GM19238 (cell line): Measurements from ENCODE around the gene COL13A1.

Experiments
- DNase-seq: peaks from one replicate; pipeline ENCODE4 v3.0.0; 2011; ENCODE audit warnings: low spot score; ENCODE audit not compliant: insufficient read length

COL13A1 gene

DNA sequence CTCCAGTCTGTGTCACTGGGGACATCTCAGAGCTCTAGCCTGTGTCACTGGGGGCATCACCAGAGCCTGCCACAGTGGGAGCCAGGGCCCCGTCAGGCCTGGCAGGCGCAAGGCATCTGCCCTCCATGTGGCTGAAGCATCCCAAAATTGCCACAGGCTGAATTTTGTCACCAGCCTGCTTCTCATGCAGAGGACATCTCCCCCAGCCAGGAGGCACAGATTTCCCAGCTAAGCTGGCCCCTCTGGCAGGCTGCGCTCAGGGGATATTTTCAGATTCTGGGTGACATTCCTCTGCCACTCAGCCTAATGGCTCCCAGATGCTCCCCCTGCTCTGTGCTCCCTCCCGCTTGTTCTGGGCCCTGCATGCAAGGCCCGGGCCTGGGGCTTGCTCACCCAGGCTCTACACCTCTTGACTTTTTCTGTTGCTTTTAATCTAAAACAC lies 64.6 kb downstream of the COL13A1 start:
- DNase-seq, result no peak

DNA sequence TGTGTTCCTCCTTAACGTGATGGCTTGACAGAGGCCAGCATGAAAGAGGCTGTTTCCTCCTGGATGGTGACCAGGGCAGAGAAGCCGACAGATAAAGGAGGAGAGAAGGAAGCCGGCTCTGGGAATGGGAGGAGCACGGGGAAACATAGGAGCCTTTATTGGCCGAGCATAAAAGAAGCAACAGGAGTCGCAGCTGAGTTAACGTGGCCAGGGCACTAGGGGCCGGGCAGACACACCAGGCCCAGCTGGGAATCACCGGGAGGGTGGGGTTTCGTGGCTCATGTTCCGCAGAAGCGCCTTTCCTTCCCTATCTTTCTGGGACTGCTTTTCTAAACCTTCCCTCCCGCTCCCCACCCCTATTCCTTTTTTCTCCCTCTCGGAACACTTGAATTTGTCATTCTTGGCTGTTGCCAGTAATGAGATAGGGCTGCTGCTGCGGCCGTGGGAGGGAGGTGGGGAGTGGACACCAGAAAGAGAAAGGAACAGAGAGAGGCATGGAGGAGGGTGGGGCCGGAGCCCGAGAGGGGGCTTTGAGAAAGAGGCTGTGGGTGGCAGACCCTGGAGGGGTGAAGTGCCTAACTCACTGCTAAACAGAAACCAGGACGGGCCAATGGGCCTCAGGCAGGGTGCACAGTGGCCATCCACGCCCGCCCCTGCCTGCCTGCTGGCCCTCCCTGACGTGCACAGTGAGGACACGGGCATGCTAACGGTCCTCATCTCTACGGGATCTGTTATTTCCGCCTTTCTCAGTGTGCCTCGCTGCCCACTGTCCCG lies 65.2 kb downstream of the COL13A1 start:
- DNase-seq, result no peak

DNA sequence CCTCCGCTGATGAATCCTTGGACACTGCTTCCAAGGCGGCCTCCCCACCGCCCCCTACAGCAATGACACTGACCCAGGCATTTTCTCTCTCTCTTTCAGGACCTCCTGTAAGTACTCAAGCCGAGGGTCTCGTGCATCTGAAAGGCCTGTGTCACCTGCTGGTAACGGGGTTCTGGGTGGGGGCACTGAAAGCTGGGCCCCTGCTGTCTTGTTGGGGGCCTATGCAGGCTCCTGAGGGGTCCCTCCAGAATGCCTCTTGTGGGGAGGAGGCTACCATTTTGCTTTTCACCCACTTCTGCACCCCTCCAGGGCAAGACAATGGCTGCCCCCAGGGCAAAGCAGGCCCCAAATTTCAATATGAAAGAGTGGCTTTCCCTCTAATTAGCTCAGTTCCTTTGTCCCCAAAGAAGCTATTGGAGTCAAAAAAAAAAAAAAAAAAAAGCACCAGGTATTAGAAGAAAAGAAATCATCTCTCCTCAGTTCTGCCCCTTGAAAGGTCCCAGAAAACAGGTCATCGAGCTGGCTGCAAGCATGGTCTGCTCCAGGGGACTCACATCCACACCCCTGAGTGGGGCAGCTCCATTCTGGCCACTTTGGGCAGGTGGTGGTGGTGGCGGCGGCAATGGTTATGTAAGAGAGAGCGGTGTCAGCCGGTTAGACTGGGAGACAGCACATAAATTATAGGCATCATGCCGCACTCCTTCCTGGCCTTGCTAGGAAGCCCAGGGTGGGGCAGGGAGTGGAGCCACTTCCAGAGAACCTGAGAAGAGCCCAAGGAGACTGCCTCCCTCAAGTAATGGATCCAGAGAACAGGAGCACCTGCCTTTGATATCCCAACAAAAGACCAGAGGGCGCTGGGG lies 66.2 kb downstream of the COL13A1 start:
- no peak for DNase-seq

DNA sequence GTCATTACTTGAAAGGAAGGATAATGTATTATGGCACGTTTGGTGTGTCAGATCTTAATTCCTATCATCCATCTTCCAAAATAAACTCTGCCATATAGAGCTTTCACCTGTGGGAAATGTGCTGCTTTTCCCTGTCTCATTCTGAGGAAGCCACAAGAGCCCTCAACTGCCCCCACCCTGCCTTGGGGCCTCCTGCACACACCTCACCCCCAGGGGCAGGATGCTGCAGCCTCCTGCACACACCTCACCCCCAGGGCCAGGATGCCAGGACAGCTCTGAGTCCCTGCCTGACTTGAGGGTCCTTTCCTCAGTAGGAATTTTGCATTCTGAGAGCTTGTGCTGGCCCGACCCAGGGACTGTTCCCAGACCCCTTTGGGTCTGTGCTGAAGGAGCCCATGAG lies 67.1 kb downstream of the COL13A1 start:
- DNase-seq, result no peak

DNA sequence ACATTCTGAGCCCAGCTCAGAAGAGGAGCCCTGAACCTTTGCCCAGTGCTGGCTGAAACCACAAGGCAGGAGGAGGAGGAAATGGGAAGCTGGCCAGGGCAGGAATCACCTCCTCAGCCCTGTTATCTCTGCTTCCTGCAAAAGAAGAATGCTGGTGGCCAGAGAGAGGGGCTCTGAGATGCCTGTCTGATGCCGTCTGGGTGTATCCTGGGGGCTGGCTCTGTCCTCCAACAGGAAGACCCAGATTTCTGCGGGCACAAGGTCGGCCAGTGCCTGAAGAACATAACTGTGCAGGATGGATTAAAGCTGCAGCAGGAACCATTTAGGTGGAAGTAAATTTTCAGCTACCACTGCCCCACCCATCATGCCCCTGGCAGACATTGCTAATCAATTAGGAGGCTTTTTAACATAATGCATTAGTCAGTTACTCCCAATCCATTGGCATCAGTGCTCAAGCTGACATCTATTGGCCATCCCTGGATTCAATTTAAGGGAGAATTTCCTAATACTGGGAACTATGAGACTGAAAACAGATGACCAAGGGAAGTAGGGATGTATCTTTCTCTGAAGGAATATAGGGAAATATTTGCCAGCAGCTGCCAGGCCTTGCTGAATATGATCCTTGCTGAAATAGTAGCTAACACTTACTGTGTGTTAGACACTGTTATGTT lies 67.7 kb downstream of the COL13A1 start:
- no peak for DNase-seq

DNA sequence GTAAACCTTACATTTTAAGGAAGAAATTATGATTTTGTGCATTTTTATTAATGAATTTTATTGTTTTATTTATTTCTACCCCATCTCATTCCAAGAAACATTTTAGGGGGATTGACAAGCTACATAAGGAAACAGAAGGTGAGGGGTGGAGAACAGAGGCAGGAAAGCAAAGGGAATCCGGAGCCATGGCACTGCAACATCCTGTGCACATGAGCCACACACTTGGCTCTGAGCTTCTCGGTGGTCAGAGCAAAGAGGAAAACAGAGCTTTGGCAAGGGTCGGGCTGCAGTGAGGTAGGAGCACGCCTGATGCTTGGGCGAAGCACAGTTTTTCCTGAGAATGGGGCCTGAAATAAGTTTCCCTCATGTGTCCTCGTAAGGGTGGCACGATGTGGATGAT lies 68.9 kb downstream of the COL13A1 start:
- no peak for DNase-seq

DNA sequence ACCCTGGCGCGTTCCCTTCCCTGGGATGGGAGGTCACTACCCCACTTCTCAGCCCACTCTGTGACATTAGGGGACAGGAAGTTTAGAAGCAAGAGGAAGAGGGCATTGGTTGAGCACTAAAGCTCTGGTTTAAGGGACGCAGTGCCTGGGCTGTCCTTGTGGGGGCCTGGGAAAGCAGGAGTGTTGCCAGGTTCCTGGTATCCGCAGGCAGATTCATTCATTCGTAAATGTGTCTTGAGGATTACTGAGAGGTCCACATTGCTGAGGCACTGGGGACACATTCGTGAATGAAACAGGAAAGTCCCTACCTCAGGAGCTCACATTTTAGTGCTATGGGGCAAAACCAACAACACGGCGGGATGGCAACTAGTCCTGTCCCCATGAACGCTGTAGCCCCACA lies 69.4 kb downstream of the COL13A1 start:
- no peak for DNase-seq

DNA sequence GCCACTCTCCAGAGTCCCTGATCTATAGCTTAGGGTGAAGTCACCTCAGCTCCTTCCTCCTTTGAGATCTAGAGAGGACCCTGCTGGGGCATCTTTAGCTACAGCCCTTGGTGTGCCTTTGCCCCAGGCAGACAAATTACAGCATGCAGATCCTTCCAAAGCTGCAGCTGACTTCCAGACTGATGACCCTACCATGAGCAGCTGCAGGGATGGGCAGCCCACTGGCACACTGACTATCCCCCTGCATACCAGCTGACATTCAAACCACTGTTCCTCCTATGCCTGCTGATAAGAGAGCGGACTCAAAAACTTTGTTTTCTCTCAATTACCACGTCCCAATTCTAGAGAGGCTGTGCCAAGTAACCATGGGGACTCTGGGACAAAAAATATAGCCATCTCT lies 70.6 kb downstream of the COL13A1 start:
- no peak for DNase-seq

DNA sequence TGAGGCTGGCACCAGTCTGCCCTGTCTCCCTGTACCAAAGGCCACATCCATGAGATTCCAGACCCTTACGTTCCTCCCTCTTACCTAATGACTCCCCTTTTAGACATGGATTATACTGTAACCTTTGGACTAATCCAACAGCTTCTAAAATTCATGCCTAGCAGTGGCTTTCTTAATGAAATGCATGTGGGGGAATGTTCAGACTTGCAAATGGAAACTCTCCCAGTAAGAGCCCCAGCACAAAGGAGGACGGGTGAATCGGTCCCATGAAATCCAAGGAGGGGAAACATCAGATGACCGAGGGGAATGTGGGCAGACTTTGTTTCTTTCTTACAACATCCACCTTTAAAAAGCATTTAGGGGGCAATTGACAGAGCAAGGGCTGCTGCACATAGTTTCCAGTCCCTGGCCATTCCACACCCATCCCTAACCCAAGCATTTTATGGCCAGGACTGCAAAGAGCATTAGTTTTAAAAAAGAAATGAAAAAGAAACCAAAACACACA lies 71.5 kb downstream of the COL13A1 start:
- DNase-seq, result no peak

DNA sequence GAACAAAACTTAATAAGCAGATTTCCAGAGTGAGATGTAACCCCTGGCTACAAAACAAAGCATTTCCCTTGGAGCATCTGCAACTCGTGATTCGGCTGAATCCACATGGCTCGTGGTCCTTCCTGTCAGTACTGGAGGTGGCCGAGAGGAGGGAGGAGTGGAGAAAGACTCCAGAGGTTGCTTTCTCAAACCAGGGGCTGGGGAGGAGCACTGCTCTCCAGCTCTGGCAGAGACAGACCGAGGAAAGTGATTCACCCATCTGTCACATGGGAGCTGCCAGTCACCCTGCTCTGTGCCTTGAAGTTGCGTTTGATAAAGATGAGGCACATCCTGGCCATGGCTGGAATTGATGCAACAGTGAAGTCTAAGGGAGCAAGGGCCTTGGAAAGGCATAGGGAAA lies 72.7 kb downstream of the COL13A1 start:
- no peak for DNase-seq

DNA sequence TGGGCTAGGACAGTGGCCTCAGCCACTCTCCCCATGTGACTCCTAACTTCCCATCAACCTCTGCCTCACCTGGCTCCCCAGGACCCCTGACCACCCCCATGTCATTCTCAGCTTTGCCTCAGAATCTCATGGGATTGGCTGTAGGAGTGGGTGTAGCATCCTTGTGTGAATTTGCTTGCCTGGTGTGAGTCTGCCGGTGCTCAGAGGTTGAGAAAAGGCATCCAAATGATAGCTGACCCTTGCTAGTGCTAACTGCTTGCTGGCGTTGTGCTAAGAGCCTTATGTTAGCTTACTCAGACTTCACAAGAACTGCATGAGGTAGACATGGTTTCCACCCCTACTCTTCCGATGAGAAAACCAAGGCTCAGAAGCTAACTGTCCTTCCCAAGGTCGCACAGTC lies 74.2 kb downstream of the COL13A1 start:
- no peak for DNase-seq

DNA sequence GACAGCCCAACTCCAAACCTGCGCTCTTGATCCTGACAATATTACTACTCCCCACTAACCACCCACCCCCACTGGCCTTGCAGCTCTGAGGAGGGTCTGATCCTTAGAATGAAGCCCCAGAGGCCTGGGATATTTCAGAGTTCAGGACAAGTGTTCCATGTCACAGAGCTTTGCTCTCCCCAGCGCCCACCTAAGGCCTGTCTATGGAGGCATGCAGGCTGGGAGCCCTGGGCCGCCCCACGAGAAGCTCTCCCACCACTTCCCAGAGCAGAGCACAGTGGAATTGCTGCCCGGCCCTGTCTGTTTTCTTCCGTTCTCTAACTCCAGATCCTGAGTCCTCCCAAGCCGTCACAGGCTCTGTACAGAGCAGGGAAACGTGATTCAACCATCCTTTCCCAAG lies 74.6 kb downstream of the COL13A1 start:
- DNase-seq, result no peak

DNA sequence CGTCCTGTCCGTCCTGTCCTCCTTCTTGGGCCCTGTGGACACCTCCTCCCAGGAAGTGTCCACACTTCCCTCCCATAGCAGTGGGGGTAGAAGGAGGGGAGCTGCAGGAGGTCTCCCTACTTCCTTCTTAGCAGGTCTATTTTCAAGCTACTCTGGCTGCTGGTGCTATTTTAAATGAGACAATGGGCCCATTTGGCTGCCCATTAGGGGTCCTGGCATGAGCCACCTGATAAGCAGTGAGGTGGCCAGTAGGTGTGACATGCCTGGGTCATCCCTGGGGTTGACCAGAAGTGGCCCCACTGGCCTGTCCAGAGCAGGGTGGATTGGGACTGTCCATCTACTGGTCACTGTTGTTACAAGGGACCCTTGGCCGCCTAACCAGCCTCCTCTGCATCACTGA lies 75.2 kb downstream of the COL13A1 start:
- no peak for DNase-seq

DNA sequence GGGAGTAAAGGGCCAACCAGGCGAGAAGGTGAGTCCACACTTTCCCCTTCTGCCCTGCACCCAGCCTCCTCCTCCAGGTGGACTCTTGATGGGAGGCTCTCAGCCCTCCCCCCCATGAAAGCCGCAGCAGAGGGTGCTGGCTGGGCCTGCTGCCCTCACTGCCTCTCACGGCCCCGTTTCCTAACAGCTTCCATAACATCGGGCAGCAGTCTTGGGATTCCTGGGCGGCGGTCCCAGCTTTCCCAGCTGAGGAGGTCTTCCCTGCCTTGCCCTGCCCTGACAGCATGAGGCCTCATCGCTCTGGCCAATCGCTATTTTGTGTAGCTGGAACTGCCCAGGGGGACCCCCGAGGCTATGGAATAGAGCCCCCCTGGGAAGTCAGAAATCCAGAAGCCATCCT lies 76.3 kb downstream of the COL13A1 start:
- no peak for DNase-seq

DNA sequence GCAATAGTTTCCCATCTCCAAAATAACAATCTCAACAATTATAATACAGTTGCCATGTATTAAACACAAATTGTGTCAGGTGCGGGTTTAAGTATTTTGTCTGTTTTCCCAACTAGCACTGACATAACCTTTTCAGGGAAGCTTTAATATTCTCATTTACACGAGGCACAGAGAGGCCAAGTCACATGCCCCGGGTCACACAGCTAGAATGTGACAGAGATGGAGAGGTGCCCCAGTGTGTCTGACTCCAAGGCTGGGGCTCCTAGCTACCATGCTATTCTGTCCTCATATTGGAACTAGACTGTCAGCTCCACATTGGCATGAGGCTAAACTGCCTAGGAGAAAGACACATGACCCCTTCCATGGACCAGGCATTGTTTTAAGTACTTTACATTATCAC lies 77.2 kb downstream of the COL13A1 start:
- no peak for DNase-seq

DNA sequence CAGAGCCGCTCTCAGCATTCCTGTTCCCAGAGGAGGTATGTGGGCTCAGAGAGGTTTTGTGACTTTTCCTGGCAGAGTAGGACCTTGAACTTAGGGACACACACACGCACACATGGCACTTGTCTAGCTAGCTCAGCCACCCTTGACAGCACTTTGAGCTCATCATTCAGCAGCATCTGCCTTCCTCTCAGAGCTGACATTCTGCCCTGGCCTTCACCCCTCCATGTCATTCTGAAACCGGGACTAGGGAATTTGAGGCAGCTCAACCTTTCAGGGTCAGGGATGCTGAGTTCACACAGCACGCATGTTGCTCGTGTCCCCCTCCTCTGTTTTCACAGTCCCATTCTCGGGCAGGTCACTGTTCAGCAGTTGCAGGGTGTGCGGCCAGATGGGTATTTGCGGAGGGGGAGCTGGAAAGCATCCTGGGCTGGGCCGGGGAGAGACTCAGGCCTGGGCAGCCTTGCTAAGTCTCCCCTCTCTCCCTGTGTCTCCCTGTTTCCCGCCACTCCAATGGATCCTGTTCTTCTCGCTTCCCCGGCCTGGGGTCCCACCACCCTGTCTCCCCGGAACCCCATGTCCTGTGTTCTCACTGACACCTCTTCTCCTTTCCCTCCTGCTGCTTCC lies 78.0 kb downstream of the COL13A1 start:
- DNase-seq, result no peak

DNA sequence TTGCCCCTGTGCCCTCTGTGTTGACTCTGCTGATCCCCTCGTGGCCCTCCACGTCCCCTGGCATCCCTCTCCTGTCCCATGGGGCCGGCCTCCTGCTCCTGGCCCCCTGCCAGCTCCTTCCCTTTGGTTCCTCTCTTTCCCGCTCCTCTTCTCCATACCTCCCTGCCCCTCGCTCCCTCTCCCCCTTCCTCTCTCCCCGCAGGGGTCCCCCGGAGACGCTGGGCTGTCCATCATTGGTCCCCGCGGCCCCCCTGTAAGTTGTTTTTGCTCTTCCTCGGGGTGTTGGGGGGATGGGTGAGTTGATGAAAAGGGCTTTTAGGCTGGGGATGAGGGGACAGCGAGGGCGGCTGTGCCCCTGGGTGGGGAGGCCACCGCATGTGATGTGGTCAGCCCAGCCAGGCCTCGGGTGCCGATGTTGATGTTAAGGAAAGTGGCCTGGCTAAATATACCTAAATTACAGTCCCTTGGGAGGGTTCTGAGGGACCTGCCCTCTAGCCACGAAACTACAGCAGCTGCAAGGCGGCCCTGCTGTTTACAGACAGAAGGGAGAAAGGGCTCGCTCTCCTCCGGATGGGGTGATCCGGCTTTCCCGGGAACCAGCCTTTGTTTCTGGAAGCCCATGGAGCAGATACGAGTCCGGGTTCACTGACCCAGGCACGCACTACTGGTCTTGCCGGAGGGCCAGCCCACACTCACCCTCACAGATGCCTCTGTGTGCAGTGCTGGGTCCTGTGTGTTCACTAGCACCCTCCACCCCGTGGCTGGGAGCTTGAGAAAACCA lies 78.8 kb downstream of the COL13A1 start:
- no peak for DNase-seq

DNA sequence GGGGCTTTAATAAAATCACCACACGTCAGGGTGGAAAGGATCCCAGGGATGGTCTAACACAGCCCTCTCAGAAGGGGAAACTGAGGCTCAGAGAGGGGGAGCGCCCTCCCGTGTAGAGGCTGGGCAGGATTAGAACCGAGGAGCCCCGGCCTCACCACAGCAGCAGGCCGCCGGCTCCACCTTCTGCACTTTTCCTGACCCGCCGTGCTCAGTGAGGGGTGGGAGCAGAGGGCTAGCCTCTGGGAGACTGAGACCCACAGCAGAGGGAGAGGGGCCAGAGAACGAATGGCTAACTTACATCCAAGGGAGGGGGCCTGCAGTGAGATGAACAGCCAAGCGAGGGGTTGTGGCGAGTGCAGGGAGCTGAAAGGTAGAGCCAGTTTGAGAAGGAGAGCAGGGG lies 79.5 kb downstream of the COL13A1 start:
- DNase-seq, result no peak

DNA sequence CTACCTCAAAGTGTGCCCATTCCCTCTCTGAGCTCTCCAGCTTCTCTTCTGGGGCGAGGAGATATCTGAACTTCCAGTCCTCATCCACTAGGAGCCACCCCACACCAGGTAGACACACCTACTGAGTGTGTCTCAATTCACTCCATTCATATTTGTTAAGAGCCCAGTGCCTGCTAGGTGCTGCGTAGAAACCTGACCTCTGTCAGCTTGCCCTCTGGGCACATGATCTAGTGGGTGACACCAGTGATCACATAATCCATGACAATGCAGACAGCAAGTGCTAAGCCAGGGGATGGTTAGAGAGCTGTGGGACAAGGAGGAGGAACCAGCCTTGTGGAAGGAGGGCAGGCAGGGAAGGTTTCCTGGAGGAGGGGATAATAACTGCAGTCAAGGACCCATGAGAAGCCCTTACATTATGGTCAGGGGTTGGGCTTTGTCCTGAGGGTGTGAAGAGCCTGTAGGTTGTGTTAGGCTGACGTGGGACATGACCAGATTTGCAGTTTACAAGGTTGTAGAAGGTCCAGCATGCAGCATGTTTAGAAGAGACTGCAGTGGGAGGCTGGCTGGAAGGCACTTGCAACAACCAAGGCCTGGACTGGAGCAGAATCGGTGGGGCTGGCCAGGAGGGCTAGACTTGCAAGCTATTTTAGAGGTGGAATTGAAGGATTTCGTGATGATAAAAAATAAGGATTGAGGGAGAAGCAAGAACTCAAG lies 81.8 kb downstream of the COL13A1 start:
- no peak for DNase-seq

DNA sequence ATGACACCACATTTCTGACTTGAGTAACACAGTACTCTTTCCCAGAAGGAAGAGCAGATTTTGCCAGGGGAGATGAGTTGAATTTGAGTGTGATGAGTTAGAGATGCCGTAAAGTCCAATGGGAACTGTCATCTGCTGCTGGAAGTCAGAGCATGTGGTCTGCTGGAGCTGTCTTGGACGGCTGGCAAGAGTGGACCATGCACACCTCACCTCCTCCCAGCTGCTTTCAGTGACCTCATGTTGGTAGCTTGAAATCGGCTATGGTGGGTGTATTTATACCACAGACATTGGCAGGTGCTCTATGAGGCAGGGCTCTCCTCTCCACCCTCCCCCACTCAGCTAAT lies 82.3 kb downstream of the COL13A1 start:
- DNase-seq, result no peak
